K562 (cell line): ENCODE results near the gene SPECC1L. TPM values are rescaled to one million over a fixed set of nuclear protein-coding genes. Genes with fewer than 3 reads are reported as not detected.
A peak's percentile ranks its signal among the peaks of the same experiment; 100 is the strongest.

ENCODE experiments used
- ATAC-seq: fragments of 200-7000 bp; cut with Tn5 transposase; 3 replicates; pipeline ENCODE4 v1.9.1; 2020; ENCODE audit warnings: moderate library complexity
- BruUV-seq: library from RNA; stranded (reverse); fragments of 400-500 nt; replicated peaks from 2 replicates; lab custom pipeline; 2021; lab: Mats Ljungman, UMichigan
- CTCF ChIA-PET: fragments of 300-600 bp; formaldehyde crosslinking; extraction: SDS; loops from one replicate; lab custom pipeline; 2021; ENCODE audit warnings: low intra/inter-chr PET ratio; lab: Yijun Ruan, JAX
- POLR2A ChIA-PET: fragments of 300-600, 350-650 bp; sonication (Branson Sonifier 250); formaldehyde crosslinking; extraction: SDS; loops from one replicate; lab custom pipeline; 2021; ENCODE audit warnings: antibody characterized with exemption, inconsistent platforms; lab: Yijun Ruan, JAX
- DNase-seq, 4 experiments: peaks; one replicate each; pipeline versions ENCODE4 v3.0.0 to v3.0.0-alpha.2; 2011 to 2018; ENCODE audit warnings: low spot score in 3 of 4, mixed read lengths in 3 of 4; ENCODE audit errors: extremely low read depth in 1 of 4
- FAIRE-seq: peaks from 2 replicates; lab custom pipeline; 2011; peaks lifted over from hg19 to GRCh38; lab: Jason Lieb, UNC
- H2AFZ ChIP-seq: 2 replicates; pipeline ENCODE4 v1.6.0; 2011; ENCODE audit warnings: low read depth, low read length, control low read depth, inconsistent platforms
- H3K27ac ChIP-seq: fragments of 200-600 bp; 3 replicates; pipeline ENCODE4 v1.8.0; 2011; ENCODE audit warnings: low read depth, mild to moderate bottlenecking, control low read depth, inconsistent platforms, low read length, moderate library complexity, mixed read lengths; ENCODE audit errors: extremely low read depth
- H3K27me3 ChIP-seq, 2 experiments: fragments of 300-600 bp in 1 of 2; 2 replicates in 1 of 2; 3 replicates in 1 of 2; pipeline versions ENCODE4 v1.6.0 to v1.8.0; 2011; ENCODE audit warnings: inconsistent platforms in 2 of 2, low read length in 2 of 2, mild to moderate bottlenecking in 1 of 2, mixed read lengths in 1 of 2, moderate library complexity in 1 of 2; ENCODE audit not compliant: control insufficient read depth in 2 of 2, insufficient read depth in 2 of 2
- H3K36me3 ChIP-seq: fragments of 300-600 bp; 3 replicates; pipeline ENCODE4 v1.8.0; 2011; ENCODE audit warnings: mild to moderate bottlenecking, low read length, inconsistent platforms; ENCODE audit not compliant: control insufficient read depth, insufficient read depth
- H3K4me1 ChIP-seq, 2 experiments: fragments of 200-600 bp in 1 of 2; replicated peaks in 1 of 2; 2 replicates in 1 of 2; 3 replicates in 1 of 2; pipeline versions ENCODE4 v1.5.1 to v1.8.0; 2011; ENCODE audit warnings: inconsistent platforms in 2 of 2, low read length in 2 of 2, mild to moderate bottlenecking in 1 of 2, mixed read lengths in 1 of 2, moderate library complexity in 1 of 2; ENCODE audit not compliant: control insufficient read depth in 2 of 2, insufficient read depth in 2 of 2
- H3K4me2 ChIP-seq: 2 replicates; pipeline ENCODE4 v1.6.1; 2011; ENCODE audit warnings: low read length, control low read depth, inconsistent platforms, mixed read lengths; ENCODE audit not compliant: insufficient read depth
- H3K4me3 ChIP-seq: fragments of 200-600 bp; sonication (generic), shearing (Covaris generic); 2 replicates; pipeline ENCODE4 v1.5.1; 2016; ENCODE audit warnings: control low read depth, inconsistent platforms
- H3K79me2 ChIP-seq: fragments of 200-600 bp; 3 replicates; pipeline ENCODE4 v1.8.0; 2011; ENCODE audit warnings: low read length, inconsistent platforms; ENCODE audit not compliant: control insufficient read depth, insufficient read depth
- H3K9ac ChIP-seq, 2 experiments: 2 replicates each; pipeline versions ENCODE4 v1.6.0 to v1.6.1; 2011; ENCODE audit warnings: low read depth in 2 of 2, low read length in 2 of 2, control low read depth in 1 of 2, inconsistent platforms in 1 of 2, mild to moderate bottlenecking in 1 of 2, mixed read lengths in 1 of 2; ENCODE audit not compliant: insufficient read depth in 1 of 2
- H3K9me1 ChIP-seq: one replicate; pipeline ENCODE4 v1.6.0; 2011; ENCODE audit warnings: inconsistent platforms, mild to moderate bottlenecking, low read length, moderate library complexity; ENCODE audit not compliant: control insufficient read depth, insufficient read depth
- H3K9me3 ChIP-seq: replicated peaks from 2 replicates; pipeline ENCODE4 v1.5.1; 2011; ENCODE audit warnings: low read depth, low read length, inconsistent platforms; ENCODE audit not compliant: control insufficient read depth, insufficient read depth
- H4K20me1 ChIP-seq: replicated peaks from 2 replicates; pipeline ENCODE4 v1.6.1; 2011; ENCODE audit warnings: low read length, inconsistent platforms, mixed read lengths; ENCODE audit not compliant: control insufficient read depth, insufficient read depth
- ARID1B ChIP-seq: fragments of 450-650 bp; IDR thresholded peaks from 2 replicates; pipeline ENCODE4 v1.6.1; 2016; ENCODE audit warnings: antibody characterized with exemption, mild to moderate bottlenecking, inconsistent platforms
- CHD1 ChIP-seq: fragments of 200-600 bp; sonication (generic); IDR thresholded peaks from one replicate; pipeline ENCODE4 v1.6.1; 2012; ENCODE audit warnings: mild to moderate bottlenecking, moderate library complexity, low read length, inconsistent platforms
- CHD4 ChIP-seq: fragments of 200-600 bp; sonication (generic); IDR thresholded peaks from 3 replicates; pipeline ENCODE4 v1.6.1; 2012; ENCODE audit warnings: low read depth, mild to moderate bottlenecking, mixed read lengths, low read length, inconsistent platforms; ENCODE audit not compliant: insufficient read depth, insufficient replicate concordance, poor library complexity, severe bottlenecking
- EZH2 ChIP-seq: IDR thresholded peaks from 2 replicates; pipeline ENCODE4 v1.6.1; 2012; ENCODE audit warnings: low read depth, mild to moderate bottlenecking, inconsistent platforms, low read length, borderline replicate concordance
- FOSL1 ChIP-seq: fragments of 200-800 bp; sonication (Bioruptor generic); conservative IDR thresholded peaks from 2 replicates; pipeline ENCODE4 v1.6.1; 2016; ENCODE audit warnings: missing genetic modification characterization, missing compliant biosample characterization
- MAFG ChIP-seq: fragments of 450-650 bp; conservative IDR thresholded peaks from 2 replicates; pipeline ENCODE4 v1.6.1; 2016; ENCODE audit warnings: missing genetic modification characterization, missing compliant biosample characterization
- NUFIP1 ChIP-seq: fragments of 450-650 bp; IDR thresholded peaks from 2 replicates; pipeline ENCODE4 v1.6.1; 2018; ENCODE audit not compliant: partially characterized antibody
- RAD21 ChIP-seq, 2 experiments: fragments of 250-450 bp in 1 of 2; fragments of 450-650 bp in 1 of 2; sonication (Bioruptor Pico) in 1 of 2; formaldehyde crosslinking in 1 of 2; IDR thresholded peaks in 1 of 2; conservative IDR thresholded peaks in 1 of 2; 2 replicates each; pipeline versions ENCODE4 v1.4.0 to v1.8.0; 2020 to 2022; ENCODE audit warnings: mild to moderate bottlenecking in 2 of 2, moderate library complexity in 1 of 2
- SAFB2 ChIP-seq: fragments of 200-400 bp; formaldehyde crosslinking; IDR thresholded peaks from 2 replicates; pipeline ENCODE4 v1.6.1; 2018; ENCODE audit warnings: borderline replicate concordance, low read length, low read depth, moderate library complexity; ENCODE audit not compliant: severe bottlenecking
- SIN3A ChIP-seq, 2 experiments: fragments of 150-350 bp in 1 of 2; IDR thresholded peaks; 2 replicates each; pipeline ENCODE4 v1.6.1; 2011 to 2016; ENCODE audit warnings: borderline replicate concordance in 2 of 2, low read depth in 2 of 2, low read length in 2 of 2, mild to moderate bottlenecking in 2 of 2, moderate library complexity in 2 of 2; ENCODE audit not compliant: control insufficient read depth in 1 of 2
- SMC3 ChIP-seq: conservative IDR thresholded peaks from 2 replicates; pipeline ENCODE4 v1.6.1; 2011; ENCODE audit warnings: low read depth, low read length, improper control_type of control experiment; ENCODE audit not compliant: insufficient read depth
- SREBF1 ChIP-seq: fragments of 150-350 bp; IDR thresholded peaks from 2 replicates; pipeline ENCODE4 v1.6.1; 2014; ENCODE audit warnings: antibody characterized with exemption, low read depth, low read length, borderline replicate concordance
- ZNF175 ChIP-seq: fragments of 200-800 bp; sonication (Bioruptor generic); IDR thresholded peaks from 2 replicates; pipeline ENCODE4 v1.6.1; 2016; ENCODE audit warnings: low read depth, mild to moderate bottlenecking, missing genetic modification characterization, missing compliant biosample characterization
- ZNF274 ChIP-seq: IDR thresholded peaks from 2 replicates; pipeline ENCODE4 v1.6.1; 2011; ENCODE audit warnings: low read depth, mild to moderate bottlenecking, low read length, moderate library complexity, borderline replicate concordance
- ZNF408 ChIP-seq: fragments of 250-450 bp; sonication (Bioruptor Pico); IDR thresholded peaks from 2 replicates; pipeline ENCODE4 v1.4.0; 2020; ENCODE audit warnings: low read depth, mild to moderate bottlenecking, moderate library complexity
- ZNF444 ChIP-seq: fragments of 250-450 bp; sonication (Bioruptor Pico); IDR thresholded peaks from 2 replicates; pipeline ENCODE4 v1.4.0; 2020; ENCODE audit warnings: mild to moderate bottlenecking, moderate library complexity
- WGBS: fragments of 100-300 bp; shearing (Covaris generic); methylation state at CpG from one replicate; pipeline ENCODE4 v1.1.6; 2016; ENCODE audit warnings: low coverage, mixed read lengths; ENCODE audit not compliant: insufficient coverage; ENCODE audit errors: missing lambda C conversion rate; 5-methylcytosine and 5-hydroxymethylcytosine counted together
- in situ Hi-C: fragments of 300-500 bp; cut with MboI; formaldehyde crosslinking; loops from 4 replicates; pipeline ENCODE4 v1.15.0; 2018; ENCODE audit warnings: inconsistent platforms, mixed read lengths
- intact Hi-C: fragments of 100-400 bp; cut with micrococcal nuclease; formaldehyde crosslinking; loops from 2 replicates; pipeline ENCODE4 v1.14.2; 2022
- polyA plus RNA-seq, 8 experiments: library from polyadenylated mRNA; depleted of rRNA in 4 of 8; stranded (reverse) in 5 of 8; unstranded in 3 of 8; fragments of >200 nt; fragmentation: Nextera tagmentation in 2 of 8; fragmentation: Illumina TruSeq in 1 of 8; extraction: Ambion mirVana in 2 of 8; extraction: Trizol in 1 of 8; gene quantifications; 2 replicates each; pipeline versions ENCODE4 v1.2.1 to v1.2.3, GENCODE V29; 2011 to 2014; ENCODE audit warnings: inconsistent platforms in 1 of 8, missing spikeins in 1 of 8
- total RNA-seq, 7 experiments: library from RNA; depleted of rRNA in 6 of 7; stranded (reverse); fragments of >200 nt in 6 of 7; fragmentation: Illumina TruSeq in 2 of 7; extraction: Trizol in 2 of 7; gene quantifications; 2 replicates each; pipeline versions ENCODE4 v1.2.1 to v1.2.3, GENCODE V29; 2011 to 2021; ENCODE audit warnings: low replicate concordance in 1 of 7
- TF ChIP-seq, protein P1 (sequence below): fragments of 450-650 bp; IDR thresholded peaks from 2 replicates; pipeline ENCODE4 v1.7.0; 2016; ENCODE audit warnings: borderline replicate concordance
- TF ChIP-seq, protein P2 (sequence below): fragments of 450-650 bp; formaldehyde crosslinking; IDR thresholded peaks from 2 replicates; pipeline ENCODE4 v1.4.0; 2020; ENCODE audit warnings: mild to moderate bottlenecking, moderate library complexity

Gene SPECC1L
- total and polyA plus RNA-seq, 9 of the 15 experiments (the other 6 are each of a cell fraction or from before 2014, with no cell fraction given): 1.4 to 27.9 (median 14.5) TPM

DNA sequence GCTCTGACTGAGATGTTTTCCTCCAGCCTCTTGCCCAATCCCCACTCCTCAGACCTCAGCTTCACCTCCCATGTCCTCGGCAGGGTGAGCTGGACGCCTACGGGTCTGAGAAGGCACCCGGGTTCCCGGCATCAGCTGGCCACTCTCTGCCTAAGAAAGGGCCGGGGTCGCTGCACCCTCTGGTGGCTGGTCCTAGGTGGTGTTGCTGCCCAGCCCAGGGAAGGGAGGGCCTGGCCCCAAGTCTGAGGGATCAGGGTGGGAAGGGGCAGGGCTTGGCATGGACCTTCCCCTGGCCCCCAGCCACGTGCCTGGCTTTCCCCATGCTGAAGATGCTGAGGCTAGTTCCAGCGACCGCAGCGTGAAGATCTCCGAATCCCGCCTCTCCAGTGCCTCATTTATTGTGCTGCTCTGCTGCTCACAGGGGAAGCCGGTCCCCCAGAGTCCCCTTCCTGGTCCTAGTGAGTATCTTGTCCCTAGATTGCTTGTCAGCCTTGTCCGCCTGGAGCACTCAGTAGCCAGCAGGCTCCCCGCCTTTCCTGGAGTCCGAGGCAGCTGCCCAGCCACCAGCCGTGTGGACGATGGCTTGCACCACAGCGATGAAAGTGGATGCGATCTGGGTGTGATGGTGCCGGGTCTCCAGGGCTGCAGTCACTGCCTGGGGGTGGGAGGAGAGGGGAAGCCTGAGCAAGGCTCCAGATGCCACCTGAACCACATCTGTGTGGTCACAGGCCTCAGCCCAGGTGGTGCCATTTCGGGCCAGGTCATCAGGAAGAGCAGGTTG is 22.9 kb upstream of the SPECC1L start:
- H3K79me2 ChIP-seq: no peaks in the 10 kb centered on the region
- peak; percentile 64 to 80 (median 79) for DNase-seq
- H3K4me3 ChIP-seq: no peak overlapping the region
- no peaks in the 10 kb centered on the region for H4K20me1 ChIP-seq
- H3K27ac ChIP-seq: no peak overlapping the region
- H3K36me3 ChIP-seq: no peaks in the 10 kb centered on the region
- FAIRE-seq: no peak
- BruUV-seq: no TSS peak
- 17% methylated on average over 6 of the region's 23 CpGs for WGBS
- peak; percentile 98 for ATAC-seq
- H3K9me1 ChIP-seq: no peaks in the 10 kb centered on the region
- no peaks in the 10 kb centered on the region for H3K9me3 ChIP-seq
- H2AFZ ChIP-seq: no peak overlapping the region
- no peak overlapping the region for H3K9ac ChIP-seq
- ChIA-PET POLR2A (no interaction called here), CTCF (interaction anchor here (0.7 to 1.6 kb wide), 2 partner anchors 56 to 58 kb away, joined by 3 to 11 read pairs; no protein-coding TSS in a partner anchor)
- H3K27me3 ChIP-seq: no peaks in the 10 kb centered on the region
- H3K4me1 ChIP-seq: peaks cover 0 to 25% of the 10 kb centered on the region in 2 experiments; a peak in 2 of 5 replicates
- no peak overlapping the region for H3K4me2 ChIP-seq
- in situ Hi-C loops: no loop called here
- intact Hi-C loops: loop anchor here (2.0 kb wide), 1 partner anchor 59 kb away; no protein-coding TSS in a partner anchor
- TF ChIP-seq CHD4 (no peak), ZNF444 (CRISPR knock-in tag) (no peak), EZH2 (no peak), RAD21 (CRISPR knock-in tag; conservative IDR thresholded peaks at IDR 0.05 in 1 of 2, IDR thresholded peaks at IDR 0.05 in 1 of 2) (peak; percentile 47 to 79), ZNF175 (no peak), MAFG (no peak), ZNF274 (no peak), NUFIP1 (no peak), SAFB2 (no peak), SREBF1 (no peak), SIN3A (IDR thresholded peaks at IDR 0.05; ENCODE audit: borderline replicate concordance in 2 of 2, control insufficient read depth in 1 of 2, low read depth in 2 of 2, low read length in 2 of 2) (no peak), SMC3 (peak; percentile 75), FOSL1 (tag) (no peak), CHD1 (no peak), ARID1B (no peak), ZNF408 (CRISPR knock-in tag) (no peak)
- TF ChIP-seq, protein P1, sequence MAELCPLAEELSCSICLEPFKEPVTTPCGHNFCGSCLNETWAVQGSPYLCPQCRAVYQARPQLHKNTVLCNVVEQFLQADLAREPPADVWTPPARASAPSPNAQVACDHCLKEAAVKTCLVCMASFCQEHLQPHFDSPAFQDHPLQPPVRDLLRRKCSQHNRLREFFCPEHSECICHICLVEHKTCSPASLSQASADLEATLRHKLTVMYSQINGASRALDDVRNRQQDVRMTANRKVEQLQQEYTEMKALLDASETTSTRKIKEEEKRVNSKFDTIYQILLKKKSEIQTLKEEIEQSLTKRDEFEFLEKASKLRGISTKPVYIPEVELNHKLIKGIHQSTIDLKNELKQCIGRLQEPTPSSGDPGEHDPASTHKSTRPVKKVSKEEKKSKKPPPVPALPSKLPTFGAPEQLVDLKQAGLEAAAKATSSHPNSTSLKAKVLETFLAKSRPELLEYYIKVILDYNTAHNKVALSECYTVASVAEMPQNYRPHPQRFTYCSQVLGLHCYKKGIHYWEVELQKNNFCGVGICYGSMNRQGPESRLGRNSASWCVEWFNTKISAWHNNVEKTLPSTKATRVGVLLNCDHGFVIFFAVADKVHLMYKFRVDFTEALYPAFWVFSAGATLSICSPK: no peak
- TF ChIP-seq, protein P2, sequence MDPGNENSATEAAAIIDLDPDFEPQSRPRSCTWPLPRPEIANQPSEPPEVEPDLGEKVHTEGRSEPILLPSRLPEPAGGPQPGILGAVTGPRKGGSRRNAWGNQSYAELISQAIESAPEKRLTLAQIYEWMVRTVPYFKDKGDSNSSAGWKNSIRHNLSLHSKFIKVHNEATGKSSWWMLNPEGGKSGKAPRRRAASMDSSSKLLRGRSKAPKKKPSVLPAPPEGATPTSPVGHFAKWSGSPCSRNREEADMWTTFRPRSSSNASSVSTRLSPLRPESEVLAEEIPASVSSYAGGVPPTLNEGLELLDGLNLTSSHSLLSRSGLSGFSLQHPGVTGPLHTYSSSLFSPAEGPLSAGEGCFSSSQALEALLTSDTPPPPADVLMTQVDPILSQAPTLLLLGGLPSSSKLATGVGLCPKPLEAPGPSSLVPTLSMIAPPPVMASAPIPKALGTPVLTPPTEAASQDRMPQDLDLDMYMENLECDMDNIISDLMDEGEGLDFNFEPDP (CRISPR knock-in tag): no peak
